ENCODE data around the gene SPACA6. TPM values are rescaled to one million over a fixed set of nuclear protein-coding genes. Genes with fewer than 3 reads are reported as not detected.

SPACA6 gene
- total RNA-seq, 2 experiments from 2014 or later = 2.5 to 12.5 TPM

- peaks cover 12% of the 10 kb centered on the region; the same call in 1 of the 2 replicates for H3K79me2 ChIP-seq (ENCODE audit: insufficient read depth, low read depth, low read length)
- H3K27ac ChIP-seq (ENCODE audit: low read depth, low read length, poor library complexity, severe bottlenecking) = peak overlapping the region; percentile 41
- peak overlapping the region; percentile 80 for H3K4me2 ChIP-seq (ENCODE audit: low read length)
- intact Hi-C loops (cut with micrococcal nuclease; ENCODE audit: unreplicated experiment) = no loop called here
- H2AFZ ChIP-seq (ENCODE audit: low read length) = peak overlapping the region; percentile 60
- DNase-seq (ENCODE audit: low spot score) = peak; percentile 96
- CTCF ChIA-PET (ENCODE audit: unreplicated experiment) = no interaction called here
- no peaks in the 10 kb centered on the region for H3K36me3 ChIP-seq (ENCODE audit: insufficient read depth, low read length)
- no peaks in the 10 kb centered on the region for H3K9me3 ChIP-seq (ENCODE audit: low read length)
- peak; percentile 71 for TF ChIP-seq CTCF (conservative IDR thresholded peaks at IDR 0.05; ENCODE audit: low read length)
- TF ChIP-seq EZH2phosphoT487 (IDR thresholded peaks at IDR 0.05; ENCODE audit: borderline replicate concordance, low read depth, low read length) = no peak
- peak overlapping the region; percentile 95 for H3K4me3 ChIP-seq (ENCODE audit: low read depth, low read length, poor library complexity, severe bottlenecking)
- POLR2A ChIA-PET = interaction anchor here (0.7 kb wide), 1 partner anchor 309 kb away, joined by 3 read pairs; no protein-coding TSS in a partner anchor
- no TSS peak for BruUV-seq (replicated peaks)
- no peaks in the 10 kb centered on the region for H4K20me1 ChIP-seq (ENCODE audit: insufficient read depth, low read length)
- no peaks in the 10 kb centered on the region for H3K9me2 ChIP-seq (ENCODE audit: insufficient read depth, low read length)
- peaks cover 9% of the 10 kb centered on the region for H3K4me1 ChIP-seq (ENCODE audit: insufficient read depth, low read length, poor library complexity, severe bottlenecking)
Observed at GRCh38 chr19:51703575-51704515, 10.7 kb downstream of the SPACA6 start.

DNA sequence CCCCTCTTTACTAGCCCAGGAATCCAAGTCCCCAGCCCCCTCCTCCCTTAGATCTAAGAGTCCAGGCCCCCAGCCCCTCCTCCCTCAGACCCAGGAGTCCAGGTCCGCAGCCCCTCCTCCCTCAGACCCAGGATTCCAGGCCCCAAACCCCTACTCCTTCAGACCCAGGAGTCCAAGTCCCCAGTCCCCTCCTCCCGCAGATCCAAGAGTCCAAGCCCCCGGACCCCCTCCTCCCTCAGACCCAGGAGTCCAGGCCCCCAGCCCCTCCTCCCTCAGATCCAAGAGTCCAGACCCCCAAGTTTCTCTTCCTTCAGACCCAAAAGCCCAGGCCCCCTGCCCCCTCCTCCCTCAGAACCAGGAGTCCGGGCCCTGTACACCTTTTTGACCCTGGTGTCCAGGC lies 11.5 kb downstream of the SPACA6 start:
- no peak for DNase-seq (ENCODE audit: low spot score)
- CTCF ChIA-PET (ENCODE audit: unreplicated experiment) = no interaction called here
- POLR2A ChIA-PET = no interaction called here

More for the DNA sequence above, 11.5 kb downstream of the SPACA6 start:
- H3K79me2 ChIP-seq (ENCODE audit: insufficient read depth, low read depth, low read length) = peaks cover 12% of the 10 kb centered on the region; the same call in 1 of the 2 replicates
- H3K27ac ChIP-seq (ENCODE audit: low read depth, low read length, poor library complexity, severe bottlenecking) = peak overlapping the region; percentile 41
- no peaks in the 10 kb centered on the region for H3K36me3 ChIP-seq (ENCODE audit: insufficient read depth, low read length)
- H3K9me2 ChIP-seq (ENCODE audit: insufficient read depth, low read length) = no peaks in the 10 kb centered on the region
- no TSS peak for BruUV-seq (replicated peaks)
- no peak for TF ChIP-seq CTCF (conservative IDR thresholded peaks at IDR 0.05; ENCODE audit: low read length)
- TF ChIP-seq EZH2phosphoT487 (IDR thresholded peaks at IDR 0.05; ENCODE audit: borderline replicate concordance, low read depth, low read length) = no peak
- intact Hi-C loops (cut with micrococcal nuclease; ENCODE audit: unreplicated experiment) = no loop called here
- H3K9me3 ChIP-seq (ENCODE audit: low read length) = no peaks in the 10 kb centered on the region
- peak overlapping the region; percentile 80 for H3K4me2 ChIP-seq (ENCODE audit: low read length)
- H4K20me1 ChIP-seq (ENCODE audit: insufficient read depth, low read length) = no peaks in the 10 kb centered on the region
- H2AFZ ChIP-seq (ENCODE audit: low read length) = peak overlapping the region; percentile 60; the same call in 1 of the 2 replicates
- H3K4me3 ChIP-seq (ENCODE audit: low read depth, low read length, poor library complexity, severe bottlenecking) = peak overlapping the region; percentile 95
- H3K4me1 ChIP-seq (ENCODE audit: insufficient read depth, low read length, poor library complexity, severe bottlenecking) = peaks cover 9% of the 10 kb centered on the region

All from OCI-LY7 (cell line).